ENCODE data around the gene ADRA2B. TPM values are rescaled to one million over a fixed set of nuclear protein-coding genes. Genes with fewer than 3 reads are reported as not detected.

ADRA2B gene
- total and polyA plus RNA-seq, 2 donors (not counting 3 experiments of a cell fraction or from before 2014, with no cell fraction given), result not detected

GRCh38 chr2:96122391-96122790 is 6.0 kb upstream of the ADRA2B start:
- no peak for FAIRE-seq
- DNase-seq (ENCODE audit: low read depth, low spot score), result no peak
- Histone ChIP-seq H3K27ac (ENCODE audit: insufficient read depth, low read depth, low read length) (no peak overlapping the region), H3K9me1 (replicated peaks; ENCODE audit: control insufficient read depth, extremely low read depth, insufficient read depth, low read length) (no peaks in the 10 kb centered on the region), H3K36me3 (ENCODE audit: control insufficient read depth in 2 of 2, extremely low read depth in 1 of 2, insufficient read depth in 2 of 2, low read length in 2 of 2) (no peaks in the 10 kb centered on the region), H3K27me3 (ENCODE audit: control insufficient read depth in 2 of 2, insufficient read depth in 2 of 2, low read length in 2 of 2) (peaks cover 0 to 4% of the 10 kb centered on the region in 2 experiments), H3K4me1 (ENCODE audit: control insufficient read depth, extremely low read depth, insufficient read depth, low read length) (no peaks in the 10 kb centered on the region), H3K4me2 (ENCODE audit: insufficient read depth, low read length) (no peak overlapping the region), H2AFZ (ENCODE audit: low read depth, low read length) (no peak overlapping the region), H3K9ac (replicated peaks; ENCODE audit: extremely low read depth, insufficient read depth, low read length) (no peak overlapping the region), H3K9me3 (replicated peaks; ENCODE audit: control insufficient read depth, insufficient read depth, low read length) (no peaks in the 10 kb centered on the region), H4K20me1 (replicated peaks; ENCODE audit: control insufficient read depth, extremely low read depth, insufficient read depth, low read length) (no peaks in the 10 kb centered on the region), H3K4me3 (replicated peaks in 1 of 3; ENCODE audit: insufficient read depth in 1 of 3, low read depth in 1 of 3, low read length in 3 of 3) (no peak overlapping the region), H3K79me2 (ENCODE audit: control insufficient read depth, insufficient read depth, low read length) (no peaks in the 10 kb centered on the region)
- POLR2A ChIA-PET, result no interaction called here
- dilution Hi-C loops (cut with MboI; ENCODE audit: extremely low pct_ligation_motif_present, low sequenced_read_pairs), result no loop called here
- intact Hi-C loops (cut with micrococcal nuclease), result no loop called here
- TF ChIP-seq FOS (IDR thresholded peaks at IDR 0.05; ENCODE audit: borderline replicate concordance, insufficient read depth, low read length) (no peak), EZH2 (IDR thresholded peaks at IDR 0.05; ENCODE audit: borderline replicate concordance, low read depth, low read length, severe bottlenecking) (no peak), MAX (IDR thresholded peaks at IDR 0.05; ENCODE audit: insufficient read depth, insufficient read length) (no peak)
- no TSS peak for BruUV-seq (replicated peaks)
- CTCF ChIA-PET, result no interaction called here

- H3K4me3 ChIP-seq (replicated peaks in 1 of 3; ENCODE audit: insufficient read depth in 1 of 3, low read depth in 1 of 3, low read length in 3 of 3), result no peak overlapping the region
- no peaks in the 10 kb centered on the region for H3K4me1 ChIP-seq (ENCODE audit: control insufficient read depth, extremely low read depth, insufficient read depth, low read length)
- H2AFZ ChIP-seq (ENCODE audit: low read depth, low read length), result no peak overlapping the region
- H4K20me1 ChIP-seq (replicated peaks; ENCODE audit: control insufficient read depth, extremely low read depth, insufficient read depth, low read length), result no peaks in the 10 kb centered on the region
- no peak overlapping the region for H3K27ac ChIP-seq (ENCODE audit: insufficient read depth, low read depth, low read length)
- H3K27me3 ChIP-seq (ENCODE audit: control insufficient read depth in 2 of 2, insufficient read depth in 2 of 2, low read length in 2 of 2), result peaks cover 0 to 4% of the 10 kb centered on the region in 2 experiments
- TF ChIP-seq JUN (IDR thresholded peaks at IDR 0.05; ENCODE audit: borderline replicate concordance, insufficient read depth, insufficient read length, low read depth), result no peak
- TF ChIP-seq POLR2A (IDR thresholded peaks at IDR 0.05; ENCODE audit: low read depth, low read length), result no peak
- TF ChIP-seq GATA2 (IDR thresholded peaks at IDR 0.05; ENCODE audit: insufficient read depth, insufficient read length, low read depth, low read length), result no peak
- TF ChIP-seq MYC (IDR thresholded peaks at IDR 0.05; ENCODE audit: low read depth, low read length), result no peak
- no peak for TF ChIP-seq FOS (IDR thresholded peaks at IDR 0.05; ENCODE audit: borderline replicate concordance, insufficient read depth, low read length)
- no peak for TF ChIP-seq MAX (IDR thresholded peaks at IDR 0.05; ENCODE audit: insufficient read depth, insufficient read length)
- no peak for TF ChIP-seq POLR2AphosphoS5 (IDR thresholded peaks at IDR 0.05; ENCODE audit: insufficient read depth, low read depth, low read length)
- TF ChIP-seq EZH2 (IDR thresholded peaks at IDR 0.05; ENCODE audit: borderline replicate concordance, low read depth, low read length, severe bottlenecking), result no peak
- no peak for TF ChIP-seq CTCF (IDR thresholded peaks at IDR 0.05; ENCODE audit: extremely low read depth in 1 of 2, insufficient read depth in 1 of 2, low read depth in 1 of 2, low read length in 2 of 2)
- POLR2A ChIA-PET, result no interaction called here
- no peaks in the 10 kb centered on the region for H3K79me2 ChIP-seq (ENCODE audit: control insufficient read depth, insufficient read depth, low read length)
- no peak overlapping the region for H3K4me2 ChIP-seq (ENCODE audit: insufficient read depth, low read length)
- intact Hi-C loops (cut with micrococcal nuclease), result no loop called here
- CTCF ChIA-PET, result interaction anchor here (1.5 kb wide), 1 partner anchor 53 kb away, joined by 4 read pairs; no protein-coding TSS in a partner anchor
- H3K9me3 ChIP-seq (replicated peaks; ENCODE audit: control insufficient read depth, insufficient read depth, low read length), result no peaks in the 10 kb centered on the region
- H3K36me3 ChIP-seq (ENCODE audit: control insufficient read depth in 2 of 2, extremely low read depth in 1 of 2, insufficient read depth in 2 of 2, low read length in 2 of 2), result no peaks in the 10 kb centered on the region
- FAIRE-seq, result no peak
- H3K9me1 ChIP-seq (replicated peaks; ENCODE audit: control insufficient read depth, extremely low read depth, insufficient read depth, low read length), result no peaks in the 10 kb centered on the region
- no peak overlapping the region for H3K9ac ChIP-seq (replicated peaks; ENCODE audit: extremely low read depth, insufficient read depth, low read length)
- no peak for DNase-seq (ENCODE audit: low read depth, low spot score)
- dilution Hi-C loops (cut with MboI; ENCODE audit: extremely low pct_ligation_motif_present, low sequenced_read_pairs), result no loop called here
- no TSS peak for BruUV-seq (replicated peaks)
These were observed 5.0 kb upstream of the ADRA2B start for GRCh38 chr2:96121414-96121813.

Measured in endothelial cell of umbilical vein (primary cell).